Endodermal cell (in vitro differentiated cells): ENCODE data around the gene EMB. TPM values are rescaled to one million over a fixed set of nuclear protein-coding genes. Genes with fewer than 3 reads are reported as not detected.
"Not testable (repeated sequence)": the region's sequence is repeated elsewhere in the genome, so short reads cannot be mapped to it uniquely, and the experiment has no call there.

Source experiments
- DNase-seq: peaks from one replicate; pipeline ENCODE4 v3.0.0-alpha.2; 2017
- H3K27ac ChIP-seq: 2 replicates; pipeline ENCODE4 v1.5.1; 2013; ENCODE audit warnings: mild to moderate bottlenecking, low read depth, low read length, moderate library complexity
- H3K27me3 ChIP-seq: 2 replicates; pipeline ENCODE4 v1.6.1; 2013; ENCODE audit warnings: mild to moderate bottlenecking, low read length, moderate library complexity; ENCODE audit not compliant: insufficient read depth, control insufficient read depth, poor library complexity, severe bottlenecking
- H3K36me3 ChIP-seq: 2 replicates; pipeline ENCODE4 v1.7.0; 2013; ENCODE audit warnings: mild to moderate bottlenecking, low read length, moderate library complexity; ENCODE audit not compliant: control insufficient read depth, insufficient read depth
- H3K4me1 ChIP-seq: one replicate; pipeline ENCODE4 v1.7.0; 2013; ENCODE audit warnings: low read length; ENCODE audit not compliant: control insufficient read depth, insufficient read depth
- H3K4me3 ChIP-seq: 2 replicates; pipeline ENCODE4 v1.5.1; 2013; ENCODE audit warnings: mild to moderate bottlenecking, low read length, moderate library complexity
- H3K9ac ChIP-seq: 2 replicates; pipeline ENCODE4 v1.6.1; 2013; ENCODE audit warnings: mild to moderate bottlenecking, low read length, moderate library complexity; ENCODE audit not compliant: poor library complexity, severe bottlenecking; ENCODE audit errors: extremely low read depth
- H3K9me3 ChIP-seq: 2 replicates; pipeline ENCODE4 v1.6.1; 2013; ENCODE audit warnings: mild to moderate bottlenecking, low read length, moderate library complexity; ENCODE audit not compliant: control insufficient read depth
- H3K27ac Mint-ChIP-seq: 2 replicates; pipeline ENCODE4 v1.8.0; 2020; ENCODE audit warnings: mixed read lengths
- H3K27me3 Mint-ChIP-seq: 2 replicates; pipeline ENCODE4 v1.8.0; 2021; ENCODE audit warnings: mild to moderate bottlenecking, mixed read lengths; ENCODE audit not compliant: insufficient read depth
- H3K36me3 Mint-ChIP-seq: 2 replicates; pipeline ENCODE4 v1.8.0; 2020; ENCODE audit warnings: low read depth, mixed read lengths
- H3K4me1 Mint-ChIP-seq: 2 replicates; pipeline ENCODE4 v1.8.0; 2020; ENCODE audit warnings: mixed read lengths
- H3K4me3 Mint-ChIP-seq: 2 replicates; pipeline ENCODE4 v1.8.0; 2020; ENCODE audit warnings: mild to moderate bottlenecking, moderate library complexity, mixed read lengths
- H3K9me3 Mint-ChIP-seq: 2 replicates; pipeline ENCODE4 v1.8.0; 2020; ENCODE audit warnings: mild to moderate bottlenecking, mixed read lengths
- WGBS, 2 experiments: methylation state at CpG; one replicate each; pipeline versions ENCODE4 v1.1.5 to v1.1.7; 2013; ENCODE audit warnings: missing lambda C conversion rate in 2 of 2, mixed read lengths in 1 of 2; ENCODE audit not compliant: insufficient coverage in 1 of 2, insufficient read length in 1 of 2; 5-methylcytosine and 5-hydroxymethylcytosine counted together
- total RNA-seq, 2 donors: library from RNA; stranded (reverse); fragmentation: NEBNext Ultra II Directional in 1 of 2; extraction: Animal tissue kit (Norgen Biotek cat#: 25700) in 1 of 2; gene quantifications; 2 replicates in 1 of 2; 3 replicates in 1 of 2; pipeline ENCODE4 v1.2.1, GENCODE V29; 2021

The EMB gene
- total RNA-seq, 2 donors from 2014 or later, result 46.1 to 57.0 TPM

DNA sequence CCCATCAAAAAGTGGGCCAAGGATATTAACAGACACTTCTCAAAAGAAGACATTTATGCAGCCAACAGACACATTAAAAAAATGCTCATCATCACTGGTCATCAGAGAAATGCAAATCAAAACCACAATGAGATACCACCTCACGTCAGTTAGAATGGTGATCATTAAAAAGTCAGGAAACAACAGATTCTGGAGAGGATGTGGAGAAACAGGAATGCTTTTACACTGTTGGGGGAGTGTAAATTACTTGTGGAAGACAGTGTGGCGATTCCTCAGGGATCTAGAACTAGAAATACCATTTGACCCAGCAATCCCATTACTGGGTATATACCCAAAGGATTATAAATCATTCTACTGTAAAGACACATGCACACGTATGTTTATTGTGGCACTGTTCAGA is 48.8 kb downstream of the EMB start:
- H3K4me1 Mint-ChIP-seq, H3K4me3 Mint-ChIP-seq, DNase-seq, H3K27ac Mint-ChIP-seq, H3K9ac ChIP-seq, H3K27me3 ChIP-seq, H3K27me3 Mint-ChIP-seq, H3K27ac ChIP-seq, H3K4me3 ChIP-seq, H3K4me1 ChIP-seq: not testable (repeated sequence)
- H3K9me3 Mint-ChIP-seq, result peaks cover 47% of the 10 kb centered on the region
- H3K36me3 Mint-ChIP-seq, result peaks cover 65% of the 10 kb centered on the region
- Histone ChIP-seq H3K9me3 (peaks cover 12% of the 10 kb centered on the region), H3K36me3 (peaks cover 20% of the 10 kb centered on the region)
- WGBS, 2 experiments, result 90% methylated on average over 2 of the region's 3 CpGs; no CpG with 5 or more reads in 1 of the 2 experiments

DNA sequence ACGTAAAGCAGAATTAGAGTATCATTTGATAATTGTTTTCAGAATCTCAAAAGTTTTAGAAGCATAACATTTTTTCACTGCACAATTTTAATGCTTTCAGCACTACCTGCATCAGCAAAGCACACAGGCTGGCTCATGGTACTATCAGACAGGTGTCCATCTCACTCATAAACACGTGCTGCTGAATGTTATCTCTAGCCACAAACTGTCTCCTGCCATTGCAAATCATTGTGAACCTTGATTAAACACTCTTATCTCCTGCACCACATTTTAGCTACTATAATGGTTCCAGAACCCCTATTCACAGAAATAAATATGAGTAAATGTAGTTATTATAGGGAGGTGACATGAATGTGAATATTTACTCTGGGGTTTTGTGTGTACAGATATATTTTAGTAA is 56.7 kb downstream of the EMB start:
- not testable (repeated sequence) for H3K27me3 Mint-ChIP-seq, H3K27ac ChIP-seq, H3K9ac ChIP-seq, H3K27me3 ChIP-seq, H3K9me3 ChIP-seq, H3K4me1 ChIP-seq, H3K36me3 ChIP-seq, H3K27ac Mint-ChIP-seq, H3K4me3 Mint-ChIP-seq, DNase-seq, H3K4me3 ChIP-seq, H3K4me1 Mint-ChIP-seq
- Mint-ChIP-seq H3K9me3 (peaks cover 47% of the 10 kb centered on the region), H3K36me3 (peaks cover 41% of the 10 kb centered on the region)
- 71 to 85% methylated on average over 1 to 2 of the region's 2 CpGs for WGBS, 2 experiments

DNA sequence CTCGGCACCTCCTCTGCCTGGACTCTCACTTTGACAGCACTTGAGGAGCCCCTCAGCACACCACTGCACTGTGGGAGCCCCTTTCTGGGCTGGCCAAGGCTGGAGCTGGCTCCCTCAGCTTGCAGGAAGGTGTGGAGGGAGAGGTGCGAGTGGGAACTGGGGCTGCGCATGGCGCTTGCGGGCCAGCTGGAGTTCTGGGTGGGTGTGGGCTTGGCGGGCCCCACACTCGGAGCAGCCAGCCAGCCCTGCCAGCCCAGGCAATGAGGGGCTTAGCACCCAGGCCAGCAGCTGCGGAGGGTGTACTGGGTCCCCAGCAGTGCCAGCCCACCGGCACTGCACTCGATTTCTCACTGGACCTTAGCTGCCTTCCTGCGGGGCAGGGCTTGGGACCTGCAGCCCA is 64.4 kb downstream of the EMB start:
- WGBS, 2 experiments, result 92 to 100% methylated on average over 3 to 11 of the region's 11 CpGs
- not testable (repeated sequence) for H3K4me3 Mint-ChIP-seq

DNA sequence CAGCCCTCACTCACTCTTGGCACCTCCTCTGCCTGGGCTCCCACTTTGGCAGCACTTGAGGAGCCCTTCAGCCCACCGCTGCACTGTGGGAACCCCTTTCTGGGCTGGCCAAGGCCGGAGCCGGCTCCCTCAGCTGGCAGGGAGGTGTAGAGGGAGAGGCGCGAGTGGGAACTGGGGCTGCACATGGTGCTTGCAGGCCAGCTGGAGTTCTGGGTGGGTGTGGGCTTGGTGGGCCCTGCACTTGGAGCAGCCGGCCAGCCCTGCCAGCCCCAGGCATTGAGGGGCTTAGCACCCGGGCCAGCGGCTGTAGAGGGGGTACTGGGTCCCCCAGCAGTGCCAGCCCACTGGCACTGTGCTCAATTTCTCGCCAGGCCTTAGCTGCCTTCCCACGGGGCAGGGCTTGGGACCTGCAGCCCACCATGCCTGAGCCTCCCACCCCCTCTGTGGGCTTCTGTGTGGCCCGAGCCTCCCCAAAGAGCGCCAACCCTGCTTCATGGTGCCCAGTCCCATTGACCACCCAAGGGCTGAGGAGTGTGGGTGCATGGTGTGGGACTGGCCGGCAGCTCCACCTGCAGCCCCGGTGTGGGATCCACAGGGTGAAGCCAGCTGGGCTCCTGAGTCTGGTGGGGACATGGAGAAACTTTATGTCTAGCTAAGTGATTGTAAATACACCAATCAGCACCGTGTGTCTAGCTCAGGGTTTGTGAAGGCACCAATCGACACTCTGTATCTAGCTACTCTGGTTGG is 71.6 kb downstream of the EMB start:
- peaks cover 90% of the 10 kb centered on the region for H3K9me3 Mint-ChIP-seq
- not testable (repeated sequence) for H3K36me3 ChIP-seq, H3K27ac Mint-ChIP-seq

More for the DNA sequence above, 64.4 kb downstream of the EMB start:
- not testable (repeated sequence) for H3K9me3 ChIP-seq, H3K27ac Mint-ChIP-seq, H3K27ac ChIP-seq, H3K27me3 ChIP-seq, H3K4me1 ChIP-seq, H3K36me3 Mint-ChIP-seq, H3K4me3 ChIP-seq, H3K27me3 Mint-ChIP-seq, H3K9ac ChIP-seq, DNase-seq, H3K4me1 Mint-ChIP-seq, H3K36me3 ChIP-seq
- H3K9me3 Mint-ChIP-seq, result peaks cover 76% of the 10 kb centered on the region

More for the DNA sequence above, 71.6 kb downstream of the EMB start:
- H3K9me3 ChIP-seq, result peaks cover 21% of the 10 kb centered on the region
- WGBS, 2 experiments, result 88 to 91% methylated on average over 5 to 16 of the region's 16 CpGs
- H3K4me3 Mint-ChIP-seq, DNase-seq, H3K4me3 ChIP-seq, H3K4me1 Mint-ChIP-seq, H3K9ac ChIP-seq, H3K27ac ChIP-seq, H3K4me1 ChIP-seq, H3K27me3 Mint-ChIP-seq, H3K27me3 ChIP-seq: not testable (repeated sequence)
- H3K36me3 Mint-ChIP-seq, result peaks cover 21% of the 10 kb centered on the region
